Measurements from ENCODE around the gene FYB1. TPM values are rescaled to one million over a fixed set of nuclear protein-coding genes. Genes with fewer than 3 reads are reported as not detected.
A peak's percentile ranks its signal among the peaks of the same experiment; 100 is the strongest.

The FYB1 gene
- total and polyA plus RNA-seq, 2 experiments from 2014 or later: not detected

DNA sequence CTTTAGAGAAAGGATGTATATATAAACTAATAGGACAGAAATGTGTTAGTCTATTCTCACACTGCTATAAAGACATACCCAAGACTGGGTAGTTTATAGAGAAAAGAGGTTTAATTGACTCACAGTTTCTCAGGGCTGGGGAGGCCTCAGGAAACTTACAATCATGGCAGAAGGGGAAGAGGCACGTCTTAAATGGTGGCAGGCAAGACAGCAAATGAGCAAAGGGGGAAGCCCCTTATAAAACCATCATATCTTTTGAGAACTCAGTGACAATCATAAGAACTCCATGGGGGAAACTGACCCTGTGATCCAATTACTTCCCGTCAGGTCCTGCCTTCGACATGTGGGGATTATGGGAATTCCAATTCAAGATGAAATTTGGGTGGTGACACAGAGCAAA lies 136.4 kb downstream of the FYB1 start (continued):
- no peak for TF ChIP-seq STAT1 (IDR thresholded peaks at IDR 0.05; ENCODE audit: unreplicated experiment)
- TF ChIP-seq, protein P1, sequence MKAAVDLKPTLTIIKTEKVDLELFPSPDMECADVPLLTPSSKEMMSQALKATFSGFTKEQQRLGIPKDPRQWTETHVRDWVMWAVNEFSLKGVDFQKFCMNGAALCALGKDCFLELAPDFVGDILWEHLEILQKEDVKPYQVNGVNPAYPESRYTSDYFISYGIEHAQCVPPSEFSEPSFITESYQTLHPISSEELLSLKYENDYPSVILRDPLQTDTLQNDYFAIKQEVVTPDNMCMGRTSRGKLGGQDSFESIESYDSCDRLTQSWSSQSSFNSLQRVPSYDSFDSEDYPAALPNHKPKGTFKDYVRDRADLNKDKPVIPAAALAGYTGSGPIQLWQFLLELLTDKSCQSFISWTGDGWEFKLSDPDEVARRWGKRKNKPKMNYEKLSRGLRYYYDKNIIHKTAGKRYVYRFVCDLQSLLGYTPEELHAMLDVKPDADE (IDR thresholded peaks at IDR 0.05): no peak

DNA sequence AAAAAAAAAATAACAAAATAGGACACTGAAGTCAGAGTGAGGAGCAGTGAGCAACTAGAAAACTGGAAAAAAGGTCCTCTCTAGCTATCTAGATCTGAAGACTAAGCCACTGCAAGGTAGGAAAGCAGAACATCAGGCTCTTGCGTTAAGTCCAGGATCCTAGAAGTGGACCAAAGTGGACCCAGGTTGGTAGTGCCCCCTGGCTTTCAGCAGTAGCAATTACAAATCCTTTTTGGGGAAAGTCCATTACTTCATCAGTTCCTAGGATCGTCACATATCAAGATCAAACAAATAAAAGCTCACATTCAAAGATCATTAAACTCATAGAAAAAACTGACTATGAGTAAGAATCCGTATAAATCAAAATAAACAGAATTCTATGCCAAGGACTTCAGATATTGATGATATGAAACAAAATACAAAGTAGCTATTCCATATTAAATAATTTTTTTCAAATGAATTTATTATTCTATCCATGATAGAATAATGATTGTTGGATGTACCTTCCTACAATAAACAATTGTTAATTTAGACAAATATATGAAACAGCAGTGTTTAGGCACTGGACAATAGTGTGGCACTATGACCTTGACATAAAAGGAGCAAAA lies 138.7 kb downstream of the FYB1 start:
- Histone ChIP-seq H3K79me2 (replicated peaks; ENCODE audit: insufficient read depth) (no peaks in the 10 kb centered on the region), H3K27ac (ENCODE audit: low read depth) (no peak overlapping the region), H4K20me1 (replicated peaks; ENCODE audit: insufficient read depth) (no peaks in the 10 kb centered on the region), H2AFZ (no peak overlapping the region), H3K9me2 (ENCODE audit: insufficient read depth) (no peaks in the 10 kb centered on the region), H3F3A (replicated peaks; ENCODE audit: low read depth) (no peaks in the 10 kb centered on the region), H3K27me3 (ENCODE audit: insufficient read depth) (no peaks in the 10 kb centered on the region), H3K4me3 (no peak overlapping the region), H3K36me3 (ENCODE audit: insufficient read depth) (no peaks in the 10 kb centered on the region), H3K4me1 (ENCODE audit: insufficient read depth) (peaks cover 8% of the 10 kb centered on the region; the same call in 1 of the 2 replicates), H3K4me2 (no peak overlapping the region)
- no peaks in the 10 kb centered on the region for H3K36me3 Mint-ChIP-seq (ENCODE audit: low read depth)
- H3K4me1 Mint-ChIP-seq: peaks cover 16% of the 10 kb centered on the region
- H3K27me3 Mint-ChIP-seq (ENCODE audit: insufficient read depth, low read depth, poor library complexity): peaks cover 2% of the 10 kb centered on the region
- TF ChIP-seq, protein P2, sequence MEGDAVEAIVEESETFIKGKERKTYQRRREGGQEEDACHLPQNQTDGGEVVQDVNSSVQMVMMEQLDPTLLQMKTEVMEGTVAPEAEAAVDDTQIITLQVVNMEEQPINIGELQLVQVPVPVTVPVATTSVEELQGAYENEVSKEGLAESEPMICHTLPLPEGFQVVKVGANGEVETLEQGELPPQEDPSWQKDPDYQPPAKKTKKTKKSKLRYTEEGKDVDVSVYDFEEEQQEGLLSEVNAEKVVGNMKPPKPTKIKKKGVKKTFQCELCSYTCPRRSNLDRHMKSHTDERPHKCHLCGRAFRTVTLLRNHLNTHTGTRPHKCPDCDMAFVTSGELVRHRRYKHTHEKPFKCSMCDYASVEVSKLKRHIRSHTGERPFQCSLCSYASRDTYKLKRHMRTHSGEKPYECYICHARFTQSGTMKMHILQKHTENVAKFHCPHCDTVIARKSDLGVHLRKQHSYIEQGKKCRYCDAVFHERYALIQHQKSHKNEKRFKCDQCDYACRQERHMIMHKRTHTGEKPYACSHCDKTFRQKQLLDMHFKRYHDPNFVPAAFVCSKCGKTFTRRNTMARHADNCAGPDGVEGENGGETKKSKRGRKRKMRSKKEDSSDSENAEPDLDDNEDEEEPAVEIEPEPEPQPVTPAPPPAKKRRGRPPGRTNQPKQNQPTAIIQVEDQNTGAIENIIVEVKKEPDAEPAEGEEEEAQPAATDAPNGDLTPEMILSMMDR (conservative IDR thresholded peaks at IDR 0.05; ENCODE audit: low read depth in 2 of 2): peak; percentile 90 to 95
- TF ChIP-seq JUNB (IDR thresholded peaks at IDR 0.05; ENCODE audit: unreplicated experiment): no peak
- H3K9me3 Mint-ChIP-seq: no peaks in the 10 kb centered on the region; the same call in 2 of the 3 replicates
- no peak overlapping the region for H3K4me3 Mint-ChIP-seq
- peak; percentile 77 for ATAC-seq
- H3K27ac Mint-ChIP-seq: no peak overlapping the region
- peak; percentile 79 for DNase-seq (ENCODE audit: low spot score)

DNA sequence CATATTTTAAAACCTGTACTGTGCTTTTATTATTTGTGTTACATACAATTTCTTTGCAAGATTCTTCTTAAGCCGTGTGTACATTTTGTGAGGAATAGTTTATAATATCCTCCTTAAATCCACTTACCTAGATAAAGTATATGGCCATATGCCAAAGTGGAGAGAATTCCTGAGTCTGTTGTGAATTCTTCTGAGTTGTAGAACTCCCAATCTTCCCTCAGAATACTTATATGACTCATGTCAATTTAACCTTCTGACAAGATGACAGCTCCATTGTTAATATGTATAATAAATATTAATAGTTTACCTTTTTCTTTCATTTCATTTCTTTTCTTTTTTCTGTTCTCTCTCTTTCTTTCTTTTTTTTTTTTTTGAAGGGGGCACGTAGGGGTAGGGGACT lies 139.2 kb downstream of the FYB1 start:
- no peaks in the 10 kb centered on the region for H3K79me2 ChIP-seq (replicated peaks; ENCODE audit: insufficient read depth)
- DNase-seq (ENCODE audit: low spot score): no peak
- H3F3A ChIP-seq (replicated peaks; ENCODE audit: low read depth): no peaks in the 10 kb centered on the region
- Mint-ChIP-seq H3K27ac (no peak overlapping the region), H3K4me1 (peaks cover 20% of the 10 kb centered on the region), H3K9me3 (0 out of 3 replicates have a peak, but pooled peaks cover 3% of the 10 kb centered on the region), H3K36me3 (ENCODE audit: low read depth) (no peaks in the 10 kb centered on the region; the same call in 2 of the 3 replicates), H3K4me3 (no peak overlapping the region), H3K27me3 (ENCODE audit: insufficient read depth, low read depth, poor library complexity) (peaks cover 2% of the 10 kb centered on the region)
- no peaks in the 10 kb centered on the region for H3K36me3 ChIP-seq (ENCODE audit: insufficient read depth)
- no peak overlapping the region for H3K4me3 ChIP-seq
- no peak overlapping the region for H3K27ac ChIP-seq (ENCODE audit: low read depth)
- no peaks in the 10 kb centered on the region for H3K9me2 ChIP-seq (ENCODE audit: insufficient read depth)
- no peaks in the 10 kb centered on the region for H3K27me3 ChIP-seq (ENCODE audit: insufficient read depth)
- peaks cover 12% of the 10 kb centered on the region for H3K4me1 ChIP-seq (ENCODE audit: insufficient read depth)
- no peak overlapping the region for H2AFZ ChIP-seq
- no peak for ATAC-seq
- H4K20me1 ChIP-seq (replicated peaks; ENCODE audit: insufficient read depth): no peaks in the 10 kb centered on the region
- H3K4me2 ChIP-seq: no peak overlapping the region
- TF ChIP-seq POLR2AphosphoS5 (IDR thresholded peaks at IDR 0.05; ENCODE audit: low read depth) (no peak), ZNF114 (CRISPR knock-in tag; IDR thresholded peaks at IDR 0.05) (no peak), ZNF331 (CRISPR knock-in tag; IDR thresholded peaks at IDR 0.05; ENCODE audit: low read depth) (no peak), EZH2phosphoT487 (IDR thresholded peaks at IDR 0.05; ENCODE audit: unreplicated experiment) (no peak), NANOG (IDR thresholded peaks at IDR 0.05; ENCODE audit: borderline replicate concordance) (no peak), CREB1 (CRISPR knock-in tag; IDR thresholded peaks at IDR 0.05; ENCODE audit: low read depth) (no peak), JUNB (IDR thresholded peaks at IDR 0.05; ENCODE audit: unreplicated experiment) (no peak)
- TF ChIP-seq, protein P1 (IDR thresholded peaks at IDR 0.05): no peak
- TF ChIP-seq, protein P2 (conservative IDR thresholded peaks at IDR 0.05; ENCODE audit: low read depth in 2 of 2): no peak

All from GM23338 (cell line).